COR-L47 (cell line): ENCODE measurements around the gene NDOR1.

Experiments used
- DNase-seq: peaks from one replicate; lab custom pipeline; 2025; lab: John Stamatoyannopoulos, UW

Gene NDOR1

GRCh38 chr9:137262909-137263285 is 57.4 kb downstream of the NDOR1 start:
- DNase-seq = no peak

DNA sequence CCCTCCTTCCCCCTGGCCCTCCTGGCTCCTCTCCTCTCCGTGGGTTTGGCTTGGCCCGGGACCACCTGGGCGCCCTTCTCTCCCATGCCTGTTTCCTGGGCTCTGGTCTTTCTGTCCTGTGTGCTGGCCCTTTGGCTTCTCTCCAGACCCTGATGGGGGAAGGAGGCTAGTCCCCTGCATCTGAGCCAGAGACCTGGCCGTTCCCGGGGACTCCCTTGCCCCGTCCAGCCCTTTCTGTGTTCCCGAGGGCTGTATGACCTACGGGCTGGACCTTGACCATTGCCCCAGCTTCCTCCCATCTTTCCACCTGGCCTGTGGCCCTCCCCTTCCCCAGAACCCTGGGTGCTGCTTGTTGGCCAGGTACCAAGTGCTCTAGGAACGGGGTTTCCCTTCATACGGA is 58.0 kb downstream of the NDOR1 start:
- no peak for DNase-seq

DNA sequence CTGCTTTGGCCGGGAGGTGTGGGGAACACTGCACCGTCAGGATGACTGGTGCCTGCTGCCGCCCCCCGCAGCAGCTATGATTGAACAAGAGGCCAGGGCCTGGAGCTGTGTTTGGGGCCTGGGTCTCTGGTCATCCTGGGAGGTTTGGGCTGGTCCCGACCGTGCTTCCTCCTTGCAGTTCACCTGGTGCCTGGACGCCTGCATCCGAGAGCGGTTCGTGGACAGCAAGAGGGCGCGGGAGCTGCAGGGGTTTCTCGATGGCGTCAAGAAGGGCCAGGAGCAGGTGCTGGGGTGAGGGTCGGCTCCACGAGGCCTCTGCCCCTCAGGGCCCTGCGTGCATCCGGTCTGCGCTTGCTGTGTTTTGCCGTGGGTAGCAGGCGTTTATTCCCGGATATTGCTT is 58.6 kb downstream of the NDOR1 start:
- no peak for DNase-seq

- no peak for DNase-seq
Observed at GRCh38 chr9:137265496-137266161, 60.1 kb downstream of the NDOR1 start.

DNA sequence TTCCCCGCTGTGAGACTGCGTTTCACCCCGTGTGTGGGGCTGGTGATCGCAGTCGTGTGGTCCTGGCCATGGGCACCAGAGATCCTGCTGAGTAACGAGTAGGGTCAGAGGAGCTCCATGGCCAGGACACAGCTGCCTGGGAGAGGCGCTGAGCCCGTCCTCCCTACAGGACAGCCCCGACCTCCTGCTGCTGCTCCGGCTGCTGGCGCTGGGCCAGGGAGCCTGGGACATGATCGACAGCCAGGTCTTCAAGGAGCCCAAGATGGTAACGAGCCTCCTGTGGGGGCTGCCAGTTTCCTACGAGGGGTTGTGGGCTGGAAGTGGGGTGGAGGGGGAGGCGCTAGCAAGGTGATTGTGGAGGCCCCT is 60.6 kb downstream of the NDOR1 start:
- no peak for DNase-seq
